SK-N-SH (cell line): Measurements from ENCODE around the gene LTBR. TPM values are rescaled to one million over a fixed set of nuclear protein-coding genes. Genes with fewer than 3 reads are reported as not detected.
A peak's percentile ranks its signal among the peaks of the same experiment; 100 is the strongest.

Experiments
- CTCF ChIA-PET: fragments of 300-600, 350-600 bp; formaldehyde crosslinking; extraction: SDS; loops from one replicate; lab custom pipeline; 2021; lab: Yijun Ruan, JAX
- POLR2A ChIA-PET: fragments of 350-600 bp; sonication (Branson Sonifier 250); formaldehyde crosslinking; extraction: SDS; loops from one replicate; lab custom pipeline; 2020; ENCODE audit warnings: antibody characterized with exemption, inconsistent platforms; lab: Yijun Ruan, JAX
- DNase-seq: peaks from one replicate; pipeline ENCODE4 v3.0.0; 2012
- H2AFZ ChIP-seq: fragments of 200-600 bp; sonication (generic); 2 replicates; pipeline ENCODE4 v1.8.1; 2016; ENCODE audit warnings: antibody characterized with exemption, mild to moderate bottlenecking, low read depth
- H3F3A ChIP-seq: fragments of 200-600 bp; sonication (generic); replicated peaks from 2 replicates; pipeline ENCODE3; 2016; ENCODE audit warnings: antibody characterized with exemption, mild to moderate bottlenecking; ENCODE audit not compliant: insufficient read depth
- H3K27ac ChIP-seq, 2 experiments: fragments of 200-500 bp in 1 of 2; fragments of 200-600 bp in 1 of 2; sonication (Bioruptor generic) in 1 of 2; sonication (generic), shearing (Covaris generic) in 1 of 2; 2 replicates each; pipeline versions ENCODE4 v1.5.1 to v1.6.1; 2014 to 2016; ENCODE audit warnings: low read depth in 2 of 2, inconsistent platforms in 1 of 2, low read length in 1 of 2, mild to moderate bottlenecking in 1 of 2, mixed read lengths in 1 of 2
- H3K27me3 ChIP-seq: fragments of 200-600 bp; sonication (generic), shearing (Covaris generic); 2 replicates; pipeline ENCODE4 v1.6.1; 2016; ENCODE audit warnings: mixed run types; ENCODE audit not compliant: insufficient read depth
- H3K36me3 ChIP-seq, 2 experiments: fragments of 200-500 bp in 1 of 2; fragments of 200-600 bp in 1 of 2; sonication (Bioruptor generic) in 1 of 2; sonication (generic) in 1 of 2; replicated peaks in 1 of 2; 2 replicates each; pipeline versions ENCODE3 to v1.5.1; 2014 to 2016; ENCODE audit warnings: low read length in 1 of 2, mild to moderate bottlenecking in 1 of 2; ENCODE audit not compliant: insufficient read depth in 2 of 2, control insufficient read depth in 1 of 2
- H3K4me1 ChIP-seq, 2 experiments: fragments of 200-500 bp in 1 of 2; fragments of 200-600 bp in 1 of 2; sonication (Bioruptor generic) in 1 of 2; sonication (generic), shearing (Covaris generic) in 1 of 2; 2 replicates each; pipeline versions ENCODE4 v1.5.1 to v1.6.1; 2014 to 2016; ENCODE audit warnings: low read depth in 1 of 2, low read length in 1 of 2, mixed run types in 1 of 2; ENCODE audit not compliant: insufficient read depth in 2 of 2, control insufficient read depth in 1 of 2
- H3K4me2 ChIP-seq: fragments of 200-600 bp; sonication (generic), shearing (Covaris generic); 2 replicates; pipeline ENCODE4 v1.6.1; 2017; ENCODE audit warnings: mixed run types
- H3K4me3 ChIP-seq, 2 experiments: fragments of 200-500 bp in 1 of 2; fragments of 200-600 bp in 1 of 2; sonication (Bioruptor generic) in 1 of 2; sonication (generic), shearing (Covaris generic) in 1 of 2; 2 replicates each; pipeline versions ENCODE4 v1.5.1 to v1.8.1; 2014 to 2016; ENCODE audit warnings: low read depth in 2 of 2, inconsistent platforms in 1 of 2, low read length in 1 of 2, mild to moderate bottlenecking in 1 of 2, mixed read lengths in 1 of 2, moderate library complexity in 1 of 2
- H3K79me2 ChIP-seq: fragments of 200-600 bp; sonication (generic); 2 replicates; pipeline ENCODE4 v1.8.1; 2017; ENCODE audit warnings: mild to moderate bottlenecking; ENCODE audit not compliant: insufficient read depth
- H3K9ac ChIP-seq: fragments of 200-600 bp; sonication (generic); 2 replicates; pipeline ENCODE4 v1.6.1; 2017; ENCODE audit warnings: mixed run types
- H3K9me2 ChIP-seq: fragments of 200-600 bp; sonication (generic); 2 replicates; pipeline ENCODE4 v1.6.1; 2017; ENCODE audit warnings: mixed run types
- H3K9me3 ChIP-seq: fragments of 200-600 bp; sonication (generic); 2 replicates; pipeline ENCODE4 v1.6.1; 2017; ENCODE audit warnings: mixed run types, mild to moderate bottlenecking, moderate library complexity
- H4K20me1 ChIP-seq: fragments of 200-600 bp; sonication (generic); 2 replicates; pipeline ENCODE4 v1.6.1; 2017; ENCODE audit warnings: mild to moderate bottlenecking, mixed run types; ENCODE audit not compliant: insufficient read depth
- CHD2 ChIP-seq: fragments of 150-350 bp; IDR thresholded peaks from 2 replicates; pipeline ENCODE4 v1.6.1; 2018; ENCODE audit warnings: low read length; ENCODE audit not compliant: partially characterized antibody
- CTCF ChIP-seq: fragments of 200-600 bp; sonication (generic); IDR thresholded peaks from 2 replicates; pipeline ENCODE4 v1.6.1; 2017; ENCODE audit warnings: antibody characterized with exemption, mild to moderate bottlenecking, moderate library complexity
- ELF1 ChIP-seq: IDR thresholded peaks from 2 replicates; pipeline ENCODE4 v1.4.0; 2012
- FOSL2 ChIP-seq: IDR thresholded peaks from 2 replicates; pipeline ENCODE4 v1.4.0; 2012; ENCODE audit warnings: low read depth, mild to moderate bottlenecking, moderate library complexity, borderline replicate concordance
- FOXM1 ChIP-seq: IDR thresholded peaks from 2 replicates; pipeline ENCODE4 v1.4.0; 2012; ENCODE audit warnings: low read depth, mild to moderate bottlenecking
- JUND ChIP-seq: IDR thresholded peaks from 2 replicates; pipeline ENCODE4 v1.4.0; 2012
- NRF1 ChIP-seq: IDR thresholded peaks from 2 replicates; pipeline ENCODE4 v1.6.1; 2012; ENCODE audit warnings: low read depth, mild to moderate bottlenecking, low read length
- RCOR1 ChIP-seq: fragments of 150-350 bp; IDR thresholded peaks from 2 replicates; pipeline ENCODE4 v1.6.1; 2017; ENCODE audit warnings: antibody characterized with exemption, low read length
- TEAD4 ChIP-seq: IDR thresholded peaks from 2 replicates; pipeline ENCODE4 v1.4.0; 2012; ENCODE audit warnings: mild to moderate bottlenecking, borderline replicate concordance; ENCODE audit not compliant: insufficient read depth
- USF1 ChIP-seq: IDR thresholded peaks from 2 replicates; pipeline ENCODE4 v1.4.0; 2012; ENCODE audit warnings: low read depth, borderline replicate concordance
- USF2 ChIP-seq: fragments of 150-350 bp; IDR thresholded peaks from 2 replicates; pipeline ENCODE4 v1.6.1; 2017; ENCODE audit warnings: antibody characterized with exemption, low read length, low read depth, borderline replicate concordance
- YY1 ChIP-seq: IDR thresholded peaks from 2 replicates; pipeline ENCODE4 v1.4.0; 2012; ENCODE audit warnings: low read depth, mild to moderate bottlenecking
- WGBS: methylation state at CpG from one replicate; pipeline ENCODE4 v1.1.6; 2017; ENCODE audit warnings: low lambda C conversion rate; 5-methylcytosine and 5-hydroxymethylcytosine counted together
- polyA plus RNA-seq, 3 experiments: library from polyadenylated mRNA; depleted of rRNA; stranded (reverse); fragments of >200 nt; gene quantifications; 2 replicates each; pipeline ENCODE4 v1.2.3, GENCODE V29; 2012
- TF ChIP-seq, protein P1 (sequence below): IDR thresholded peaks from 2 replicates; pipeline ENCODE4 v1.4.0; 2012; ENCODE audit warnings: low read depth, borderline replicate concordance
- TF ChIP-seq, protein P2 (sequence below): fragments of 150-350 bp; IDR thresholded peaks from 2 replicates; pipeline ENCODE4 v1.6.1; 2016; ENCODE audit warnings: mild to moderate bottlenecking, low read depth, low read length

LTBR gene
- polyA plus RNA-seq, 1 of the 3 experiments (the other 2 are of a cell fraction): 0.12 TPM

DNA sequence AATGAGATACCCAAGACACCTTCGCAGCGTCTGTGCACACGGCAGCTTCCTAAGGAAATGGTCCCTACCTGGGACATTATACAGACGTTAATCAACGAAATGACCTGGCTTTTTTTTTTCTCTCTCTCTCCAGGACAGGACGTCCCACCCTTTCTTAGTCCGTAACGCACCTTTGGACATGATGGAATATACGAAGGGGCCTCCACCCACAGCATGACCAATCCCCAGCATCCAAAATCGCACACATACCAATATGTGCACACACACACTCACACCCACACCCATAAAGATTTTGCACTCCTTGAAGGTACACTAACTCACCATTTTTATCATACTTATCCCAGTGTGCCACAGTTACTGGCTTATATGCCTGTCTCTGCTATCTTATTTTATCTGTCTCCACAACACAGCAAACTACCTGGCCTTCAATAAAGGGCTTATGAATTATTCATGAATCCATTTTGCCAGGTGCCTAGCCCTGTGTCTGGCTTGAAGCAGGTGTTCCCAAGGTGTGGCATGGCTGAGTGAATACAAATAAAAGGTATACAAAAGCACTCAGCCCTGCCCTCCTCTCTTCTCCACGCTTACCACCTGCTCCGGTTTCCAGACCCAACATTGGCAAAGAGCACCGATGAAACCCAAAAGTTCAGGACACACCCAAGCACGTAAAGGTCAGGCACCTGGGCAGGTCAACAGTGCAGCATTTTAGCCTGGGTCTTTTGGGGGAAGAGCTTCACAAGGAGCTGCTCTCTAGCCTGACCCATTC, 10.8 kb upstream of the LTBR start:
- POLR2A ChIA-PET: no interaction called here
- Histone ChIP-seq H3K27me3 (no peaks in the 10 kb centered on the region), H2AFZ (no peak overlapping the region), H3K9me3 (no peaks in the 10 kb centered on the region), H3K79me2 (no peaks in the 10 kb centered on the region), H3K4me1 (peaks cover 16 to 33% of the 10 kb centered on the region in 2 experiments; a peak in 3 of 4 replicates), H3K4me3 (no peak overlapping the region), H3K36me3 (no peaks in the 10 kb centered on the region), H3K4me2 (peak overlapping the region; percentile 68; the same call in 1 of the 2 replicates), H3F3A (peaks cover 16% of the 10 kb centered on the region), H4K20me1 (no peaks in the 10 kb centered on the region), H3K9me2 (no peaks in the 10 kb centered on the region), H3K27ac (peak overlapping the region; percentile 79; a peak in 3 of 4 replicates), H3K9ac (peak overlapping the region; percentile 58; the same call in 1 of the 2 replicates)
- no peak for TF ChIP-seq RCOR1
- no peak for TF ChIP-seq JUND
- no peak for TF ChIP-seq FOXM1
- no peak for TF ChIP-seq ELF1
- no peak for TF ChIP-seq TEAD4
- no peak for TF ChIP-seq USF2
- TF ChIP-seq, protein P1, sequence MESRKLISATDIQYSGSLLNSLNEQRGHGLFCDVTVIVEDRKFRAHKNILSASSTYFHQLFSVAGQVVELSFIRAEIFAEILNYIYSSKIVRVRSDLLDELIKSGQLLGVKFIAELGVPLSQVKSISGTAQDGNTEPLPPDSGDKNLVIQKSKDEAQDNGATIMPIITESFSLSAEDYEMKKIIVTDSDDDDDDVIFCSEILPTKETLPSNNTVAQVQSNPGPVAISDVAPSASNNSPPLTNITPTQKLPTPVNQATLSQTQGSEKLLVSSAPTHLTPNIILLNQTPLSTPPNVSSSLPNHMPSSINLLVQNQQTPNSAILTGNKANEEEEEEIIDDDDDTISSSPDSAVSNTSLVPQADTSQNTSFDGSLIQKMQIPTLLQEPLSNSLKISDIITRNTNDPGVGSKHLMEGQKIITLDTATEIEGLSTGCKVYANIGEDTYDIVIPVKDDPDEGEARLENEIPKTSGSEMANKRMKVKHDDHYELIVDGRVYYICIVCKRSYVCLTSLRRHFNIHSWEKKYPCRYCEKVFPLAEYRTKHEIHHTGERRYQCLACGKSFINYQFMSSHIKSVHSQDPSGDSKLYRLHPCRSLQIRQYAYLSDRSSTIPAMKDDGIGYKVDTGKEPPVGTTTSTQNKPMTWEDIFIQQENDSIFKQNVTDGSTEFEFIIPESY: no peak
- no peak for TF ChIP-seq CHD2
- no peak for TF ChIP-seq NRF1
- no peak for TF ChIP-seq YY1
- TF ChIP-seq CTCF: no peak
- no peak for TF ChIP-seq USF1
- no peak for TF ChIP-seq FOSL2
- TF ChIP-seq, protein P2, sequence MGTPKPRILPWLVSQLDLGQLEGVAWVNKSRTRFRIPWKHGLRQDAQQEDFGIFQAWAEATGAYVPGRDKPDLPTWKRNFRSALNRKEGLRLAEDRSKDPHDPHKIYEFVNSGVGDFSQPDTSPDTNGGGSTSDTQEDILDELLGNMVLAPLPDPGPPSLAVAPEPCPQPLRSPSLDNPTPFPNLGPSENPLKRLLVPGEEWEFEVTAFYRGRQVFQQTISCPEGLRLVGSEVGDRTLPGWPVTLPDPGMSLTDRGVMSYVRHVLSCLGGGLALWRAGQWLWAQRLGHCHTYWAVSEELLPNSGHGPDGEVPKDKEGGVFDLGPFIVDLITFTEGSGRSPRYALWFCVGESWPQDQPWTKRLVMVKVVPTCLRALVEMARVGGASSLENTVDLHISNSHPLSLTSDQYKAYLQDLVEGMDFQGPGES: no peak
- no peak for DNase-seq
- CTCF ChIA-PET: interaction anchor here (1.2 kb wide), 1 partner anchor 78 kb away, joined by 3 read pairs; no protein-coding TSS in a partner anchor
- 65% methylated on average over 13 of the region's 14 CpGs for WGBS
